H1 (cell line): Measurements from ENCODE around the gene POGLUT2. TPM values are rescaled to one million over a fixed set of nuclear protein-coding genes. Genes with fewer than 3 reads are reported as not detected.

Experiments used
- CTCF ChIA-PET: fragments of 300-600 bp; sonication (Branson Sonifier 250); formaldehyde crosslinking; loops from one replicate; lab custom pipeline; 2021; ENCODE audit not compliant: partially characterized antibody; lab: Charles Lee
- POLR2A ChIA-PET: fragments of 300-600 bp; sonication (Branson Sonifier 250); formaldehyde crosslinking; loops from one replicate; lab custom pipeline; 2021; ENCODE audit warnings: inconsistent platforms; ENCODE audit not compliant: partially characterized antibody; lab: Charles Lee
- DNase-seq, 2 experiments: peaks; one replicate each; pipeline versions ENCODE4 v3.0.0 to v3.0.0-alpha.2; 2010 to 2022; ENCODE audit warnings: low spot score in 2 of 2, low read depth in 1 of 2, mixed read lengths in 1 of 2
- FAIRE-seq: peaks from 2 replicates; lab custom pipeline; 2011; peaks lifted over from hg19 to GRCh38; lab: Jason Lieb, UNC
- H2AFZ ChIP-seq: 2 replicates; pipeline ENCODE4 v1.8.1; 2012; ENCODE audit warnings: low read length, inconsistent platforms
- H2AK5ac ChIP-seq: 2 replicates; pipeline ENCODE4 v1.6.1; 2013; ENCODE audit warnings: low read depth, low read length
- H2BK120ac ChIP-seq: replicated peaks from 2 replicates; pipeline ENCODE3; 2013; ENCODE audit warnings: low read depth, low read length, inconsistent platforms
- H2BK12ac ChIP-seq: 2 replicates; pipeline ENCODE4 v1.6.1; 2013; ENCODE audit warnings: low read depth, low read length
- H2BK15ac ChIP-seq: 2 replicates; pipeline ENCODE4 v1.6.1; 2013; ENCODE audit warnings: low read length
- H2BK20ac ChIP-seq: 2 replicates; pipeline ENCODE4 v1.6.1; 2013; ENCODE audit warnings: low read length
- H2BK5ac ChIP-seq: 2 replicates; pipeline ENCODE4 v1.6.1; 2013; ENCODE audit warnings: low read depth, low read length
- H3K14ac ChIP-seq: 2 replicates; pipeline ENCODE4 v1.6.1; 2013; ENCODE audit warnings: inconsistent platforms; ENCODE audit not compliant: insufficient read length
- H3K18ac ChIP-seq: 2 replicates; pipeline ENCODE4 v1.6.1; 2013; ENCODE audit warnings: low read length; ENCODE audit errors: extremely low read depth
- H3K23ac ChIP-seq: 2 replicates; pipeline ENCODE4 v1.6.1; 2013; ENCODE audit warnings: inconsistent platforms; ENCODE audit not compliant: insufficient read length
- H3K23me2 ChIP-seq: 2 replicates; pipeline ENCODE4 v1.6.1; 2013; ENCODE audit warnings: low read depth, low read length
- H3K27ac ChIP-seq: 2 replicates; pipeline ENCODE4 v1.6.1; 2011; ENCODE audit warnings: low read depth, low read length, inconsistent platforms
- H3K27me3 ChIP-seq, 4 experiments: replicated peaks in 1 of 4; 1 replicate in 1 of 4; 2 replicates in 3 of 4; pipeline versions ENCODE4 v1.6.1 to v1.8.1; 2011 to 2013; ENCODE audit warnings: low read length in 3 of 4, mild to moderate bottlenecking in 3 of 4, inconsistent platforms in 2 of 4, mixed read lengths in 2 of 4, moderate library complexity in 1 of 4; ENCODE audit not compliant: control insufficient read depth in 3 of 4, insufficient read depth in 3 of 4; ENCODE audit errors: extremely low read depth in 1 of 4
- H3K36me3 ChIP-seq, 4 experiments: 2 replicates each; pipeline versions ENCODE4 v1.6.1 to v1.8.1; 2011 to 2013; ENCODE audit warnings: mild to moderate bottlenecking in 4 of 4, low read length in 3 of 4, moderate library complexity in 2 of 4, control low read depth in 1 of 4, inconsistent platforms in 1 of 4; ENCODE audit not compliant: insufficient read depth in 4 of 4, control insufficient read depth in 2 of 4
- H3K4ac ChIP-seq: replicated peaks from 2 replicates; pipeline ENCODE3; 2013; ENCODE audit warnings: low read length, low read depth, mixed read lengths, inconsistent platforms; ENCODE audit not compliant: insufficient read length
- H3K4me1 ChIP-seq, 4 experiments: replicated peaks in 1 of 4; 1 replicate in 1 of 4; 2 replicates in 3 of 4; pipeline versions ENCODE4 v1.6.1 to v1.8.1; 2011 to 2013; ENCODE audit warnings: low read length in 3 of 4, inconsistent platforms in 2 of 4, mixed read lengths in 1 of 4; ENCODE audit not compliant: insufficient read depth in 4 of 4, control insufficient read depth in 3 of 4
- H3K4me2 ChIP-seq, 2 experiments: 2 replicates each; pipeline versions ENCODE4 v1.6.1 to v1.8.1; 2011 to 2013; ENCODE audit warnings: low read depth in 2 of 2, low read length in 2 of 2, control low read depth in 1 of 2, inconsistent platforms in 1 of 2, mild to moderate bottlenecking in 1 of 2; ENCODE audit not compliant: insufficient read depth in 1 of 2
- H3K4me3 ChIP-seq, 4 experiments: fragments of 200-600, 300-600 bp in 1 of 4; sonication (generic), shearing (Covaris generic), sonication (Bioruptor Twin) in 1 of 4; 2 replicates each; pipeline versions ENCODE4 v1.5.1 to v1.8.1; 2011 to 2016; ENCODE audit warnings: low read length in 4 of 4, low read depth in 3 of 4, control low read depth in 2 of 4, inconsistent platforms in 2 of 4, mild to moderate bottlenecking in 2 of 4, mixed read lengths in 1 of 4, moderate library complexity in 1 of 4; ENCODE audit not compliant: insufficient read depth in 2 of 4; ENCODE audit errors: extremely low read depth in 1 of 4
- H3K56ac ChIP-seq: replicated peaks from 2 replicates; pipeline ENCODE3; 2013; ENCODE audit warnings: low read depth, mild to moderate bottlenecking, mixed read lengths, low read length, inconsistent platforms; ENCODE audit not compliant: insufficient read length
- H3K79me1 ChIP-seq: 2 replicates; pipeline ENCODE4 v1.6.1; 2013; ENCODE audit warnings: low read depth, low read length, control low read depth
- H3K79me2 ChIP-seq, 2 experiments: 2 replicates each; pipeline versions ENCODE4 v1.6.1 to v1.8.1; 2012 to 2013; ENCODE audit warnings: low read length in 2 of 2, mild to moderate bottlenecking in 2 of 2, inconsistent platforms in 1 of 2; ENCODE audit not compliant: insufficient read depth in 2 of 2, control insufficient read depth in 1 of 2
- H3K9ac ChIP-seq, 4 experiments: replicated peaks in 1 of 4; 1 replicate in 1 of 4; 2 replicates in 3 of 4; pipeline versions ENCODE4 v1.6.1 to v1.8.1; 2011 to 2013; ENCODE audit warnings: low read depth in 3 of 4, low read length in 3 of 4, control low read depth in 2 of 4, mild to moderate bottlenecking in 2 of 4, moderate library complexity in 2 of 4, inconsistent platforms in 1 of 4; ENCODE audit errors: extremely low read depth in 1 of 4
- H3K9me3 ChIP-seq, 2 experiments: 2 replicates each; pipeline versions ENCODE4 v1.6.1 to v1.8.1; 2012 to 2013; ENCODE audit warnings: mild to moderate bottlenecking in 2 of 2, moderate library complexity in 2 of 2, control low read depth in 1 of 2, inconsistent platforms in 1 of 2, low read depth in 1 of 2, low read length in 1 of 2, mixed read lengths in 1 of 2; ENCODE audit not compliant: insufficient read depth in 2 of 2
- H4K20me1 ChIP-seq, 2 experiments: replicated peaks in 1 of 2; 2 replicates each; pipeline versions ENCODE3 to v1.8.1; 2011 to 2013; ENCODE audit warnings: inconsistent platforms in 2 of 2, low read length in 2 of 2, mild to moderate bottlenecking in 1 of 2; ENCODE audit not compliant: insufficient read depth in 2 of 2, control insufficient read depth in 1 of 2
- H4K5ac ChIP-seq: 2 replicates; pipeline ENCODE4 v1.6.1; 2013; ENCODE audit warnings: low read length, low read depth, mixed read lengths, inconsistent platforms; ENCODE audit not compliant: insufficient read length
- H4K8ac ChIP-seq: 2 replicates; pipeline ENCODE4 v1.8.0; 2013; ENCODE audit warnings: mild to moderate bottlenecking, moderate library complexity, low read length, inconsistent platforms; ENCODE audit not compliant: insufficient read depth; ENCODE audit errors: extremely low read depth
- H4K91ac ChIP-seq: replicated peaks from 2 replicates; pipeline ENCODE3; 2013; ENCODE audit warnings: low read length, mixed read lengths, inconsistent platforms; ENCODE audit not compliant: insufficient read length
- RNF2 ChIP-seq: fragments of 200-900, 300-1000 bp; sonication (generic); IDR thresholded peaks from 2 replicates; pipeline ENCODE4 v1.7.1; 2016; ENCODE audit warnings: borderline replicate concordance, low read depth, mild to moderate bottlenecking, antibody characterized with exemption, low read length; ENCODE audit not compliant: poor library complexity, severe bottlenecking; ENCODE audit errors: missing control alignments
- SIRT6 ChIP-seq: IDR thresholded peaks from one replicate; pipeline ENCODE4 v1.7.1; 2012; ENCODE audit warnings: low read length, inconsistent platforms
- YY1 ChIP-seq: IDR thresholded peaks from 2 replicates; pipeline ENCODE4 v1.6.1; 2011; ENCODE audit warnings: low read depth, mild to moderate bottlenecking, low read length
- polyA plus RNA-seq, 7 experiments: library from polyadenylated mRNA; depleted of rRNA in 3 of 7; stranded (reverse) in 5 of 7; unstranded in 2 of 7; fragments of >200 nt in 5 of 7; fragments of 200-250 nt in 2 of 7; gene quantifications; 1 replicate in 5 of 7; 2 replicates in 1 of 7; 4 replicates in 1 of 7; pipeline versions ENCODE4 v1.2.1 to v1.2.3, GENCODE V29; 2011 to 2013; ENCODE audit warnings: missing spikeins in 2 of 7, mixed read lengths in 2 of 7
- total RNA-seq: library from RNA; stranded (reverse); fragmentation: NEBNext Ultra II Directional; extraction: Animal tissue kit (Norgen Biotek cat#: 25700); gene quantifications from 2 replicates; pipeline ENCODE4 v1.2.1, GENCODE V29; 2021

Gene POGLUT2
- total and polyA plus RNA-seq, 2 of the 8 experiments (the other 6 are each of a cell fraction or from before 2014, with no cell fraction given), result 9.9 to 22.3 TPM

GRCh38 chr13:102812611-102813287 lies 14.0 kb upstream of the POGLUT2 start:
- Histone ChIP-seq H2AFZ (peak overlapping the region; percentile 65; the same call in 1 of the 2 replicates), H3K4ac (no peak overlapping the region), H2AK5ac (no peak overlapping the region), H3K27ac (no peak overlapping the region), H4K91ac (no peak overlapping the region), H3K27me3 (no peaks in the 10 kb centered on the region), H3K36me3 (no peaks in the 10 kb centered on the region), H4K5ac (no peak overlapping the region), H2BK15ac (no peak overlapping the region), H4K20me1 (no peaks in the 10 kb centered on the region), H3K23ac (no peak overlapping the region), H3K4me3 (no peak overlapping the region), H2BK20ac (no peak overlapping the region), H2BK120ac (no peak overlapping the region), H3K9ac (peak overlapping the region in 1 of 4 experiments; percentile 12; a peak in 1 of 7 replicates), H3K14ac (no peak overlapping the region), H4K8ac (no peak overlapping the region; the same call in 1 of the 2 replicates), H2BK5ac (no peak overlapping the region), H3K79me2 (no peaks in the 10 kb centered on the region), H3K4me1 (no peaks in the 10 kb centered on the region), H3K79me1 (no peaks in the 10 kb centered on the region), H3K56ac (no peak overlapping the region), H3K23me2 (peaks cover 2% of the 10 kb centered on the region; the same call in 1 of the 2 replicates), H3K9me3 (no peaks in the 10 kb centered on the region), H3K18ac (no peak overlapping the region), H3K4me2 (no peak overlapping the region), H2BK12ac (no peak overlapping the region)
- DNase-seq, result no peak
- ChIA-PET POLR2A (no interaction called here), CTCF (interaction anchor here (0.7 kb wide), 1 partner anchor 296 kb away, joined by 4 read pairs; no protein-coding TSS in a partner anchor)
- no peak for FAIRE-seq
- TF ChIP-seq RNF2 (no peak), YY1 (peak; percentile 70; the same call in 1 of the 2 replicates), SIRT6 (no peak)
